ENCODE data around the gene FRMD3. TPM values are rescaled to one million over a fixed set of nuclear protein-coding genes. Genes with fewer than 3 reads are reported as not detected.

FRMD3 gene
- total and polyA plus RNA-seq, 10 donors, result 0.82 to 45.8 (median 18.9) TPM

DNA sequence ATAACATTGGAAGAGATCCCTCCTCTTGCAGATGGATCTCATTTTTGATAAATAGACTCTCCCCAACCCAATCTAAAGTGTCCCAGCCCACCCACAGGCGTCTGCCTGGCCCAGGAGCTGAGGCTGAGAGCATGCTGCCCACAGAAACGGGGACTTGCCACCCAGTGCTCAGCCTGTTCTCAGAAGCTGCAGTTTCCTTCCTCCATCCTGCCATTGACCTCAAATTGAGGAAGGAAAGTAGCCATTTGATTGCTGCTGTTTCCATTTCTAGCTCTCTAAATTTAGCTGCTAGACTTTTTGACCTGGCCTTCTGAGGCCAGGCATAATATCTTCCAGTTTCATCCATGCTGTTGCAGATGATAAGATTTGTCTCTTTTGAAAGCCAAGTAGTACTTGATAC, 31.1 kb upstream of the FRMD3 start:
- peaks cover 0 to 31% (median 20%) of the 10 kb centered on the region in 6 donors for H3K4me1 ChIP-seq
- intact Hi-C loops (cut with DNase I; ENCODE audit: low total_unique reads), result no loop called here
- WGBS, 5 donors, result 0 to 12% (median 0%) methylated on average over 2 of the region's 2 CpGs

DNA sequence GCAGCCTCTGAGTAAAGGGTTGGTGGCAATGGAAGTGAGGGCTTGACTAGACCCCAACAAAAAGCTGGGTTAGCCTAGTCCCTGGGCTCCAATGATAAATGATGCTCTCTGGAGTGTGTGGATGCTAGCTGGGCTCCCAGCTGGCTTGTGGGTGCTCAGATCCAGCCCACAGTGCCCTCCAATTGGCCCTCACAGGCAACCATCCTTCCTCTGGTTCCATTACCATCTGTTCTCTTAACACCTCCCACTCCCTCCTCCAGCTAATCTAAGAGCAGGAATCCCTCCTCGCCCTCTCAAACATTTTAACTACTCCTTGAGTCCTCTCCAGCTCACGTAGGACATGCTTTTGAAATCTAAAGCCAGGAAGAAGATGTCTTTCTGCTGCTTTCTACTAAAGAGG, 25.2 kb upstream of the FRMD3 start:
- no peak for DNase-seq
- H3K4me3 ChIP-seq, result no peak overlapping the region
- H3K36me3 ChIP-seq, result no peaks in the 10 kb centered on the region
- intact Hi-C loops (cut with DNase I; ENCODE audit: low total_unique reads), result no loop called here
- 74 to 91% (median 82%) methylated on average over 2 of the region's 2 CpGs for WGBS, 5 donors
- no peaks in the 10 kb centered on the region for H3K27me3 ChIP-seq (replicated peaks in 1 of 7)
- H3K27ac ChIP-seq, result no peak overlapping the region
- TF ChIP-seq POLR2AphosphoS5 (IDR thresholded peaks at IDR 0.05) (no peak), POLR2A (IDR thresholded peaks at IDR 0.05) (no peak)
- TF ChIP-seq, protein P1, sequence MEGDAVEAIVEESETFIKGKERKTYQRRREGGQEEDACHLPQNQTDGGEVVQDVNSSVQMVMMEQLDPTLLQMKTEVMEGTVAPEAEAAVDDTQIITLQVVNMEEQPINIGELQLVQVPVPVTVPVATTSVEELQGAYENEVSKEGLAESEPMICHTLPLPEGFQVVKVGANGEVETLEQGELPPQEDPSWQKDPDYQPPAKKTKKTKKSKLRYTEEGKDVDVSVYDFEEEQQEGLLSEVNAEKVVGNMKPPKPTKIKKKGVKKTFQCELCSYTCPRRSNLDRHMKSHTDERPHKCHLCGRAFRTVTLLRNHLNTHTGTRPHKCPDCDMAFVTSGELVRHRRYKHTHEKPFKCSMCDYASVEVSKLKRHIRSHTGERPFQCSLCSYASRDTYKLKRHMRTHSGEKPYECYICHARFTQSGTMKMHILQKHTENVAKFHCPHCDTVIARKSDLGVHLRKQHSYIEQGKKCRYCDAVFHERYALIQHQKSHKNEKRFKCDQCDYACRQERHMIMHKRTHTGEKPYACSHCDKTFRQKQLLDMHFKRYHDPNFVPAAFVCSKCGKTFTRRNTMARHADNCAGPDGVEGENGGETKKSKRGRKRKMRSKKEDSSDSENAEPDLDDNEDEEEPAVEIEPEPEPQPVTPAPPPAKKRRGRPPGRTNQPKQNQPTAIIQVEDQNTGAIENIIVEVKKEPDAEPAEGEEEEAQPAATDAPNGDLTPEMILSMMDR (IDR thresholded peaks at IDR 0.05 in 8 of 11, conservative IDR thresholded peaks at IDR 0.05 in 3 of 11), result no peak
- peaks cover 0 to 9% (median 4%) of the 10 kb centered on the region in 8 donors for H3K9me3 ChIP-seq
- no peaks in the 10 kb centered on the region for H3K4me1 ChIP-seq

More for the DNA sequence above, 31.1 kb upstream of the FRMD3 start:
- DNase-seq, result no peak
- Histone ChIP-seq H3K27ac (peak overlapping the region in 4 of 8 donors; percentile 19 to 62 (median 42)), H3K9me3 (peaks cover 0 to 9% (median 4%) of the 10 kb centered on the region in 8 donors), H3K36me3 (no peaks in the 10 kb centered on the region), H3K4me3 (no peak overlapping the region), H3K27me3 (replicated peaks in 1 of 7) (no peaks in the 10 kb centered on the region)
- TF ChIP-seq POLR2A (IDR thresholded peaks at IDR 0.05) (no peak), POLR2AphosphoS5 (IDR thresholded peaks at IDR 0.05) (peak in 2 of 3 donors; percentile 60 to 63)
- TF ChIP-seq, protein P1 (IDR thresholded peaks at IDR 0.05 in 8 of 11, conservative IDR thresholded peaks at IDR 0.05 in 3 of 11), result no peak

DNA sequence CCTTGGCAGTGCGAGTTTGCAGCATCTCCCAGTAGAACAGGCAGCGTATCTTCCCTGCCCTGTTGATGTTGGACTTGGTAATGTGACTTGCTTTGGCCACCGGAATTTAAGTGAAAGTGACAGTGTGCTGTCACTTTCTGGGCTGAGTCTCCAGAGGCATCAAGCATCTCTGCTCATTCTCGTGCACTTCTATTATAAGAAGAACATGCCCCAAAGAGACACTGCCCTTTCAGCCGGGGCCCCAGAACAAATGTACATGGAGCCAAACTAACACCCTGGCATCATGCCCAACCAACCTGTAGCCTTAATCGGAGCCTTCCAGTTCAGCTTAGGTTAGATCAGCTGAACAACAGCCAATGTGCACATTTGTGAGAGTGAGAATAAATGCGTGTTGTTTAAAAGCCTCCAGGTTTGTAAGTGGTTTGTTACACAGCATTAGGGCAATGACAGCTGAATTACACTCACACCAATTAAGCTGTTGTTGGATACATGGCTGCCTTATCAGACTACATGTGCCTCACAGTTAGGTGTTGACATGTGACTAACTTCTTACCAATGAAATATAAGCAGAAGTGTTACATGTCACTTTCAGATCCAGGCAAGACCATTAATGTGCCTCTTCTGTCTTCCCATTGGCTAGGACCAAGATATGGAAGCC, 22.1 kb upstream of the FRMD3 start:
- Histone ChIP-seq H3K4me1 (no peaks in the 10 kb centered on the region), H3K4me3 (no peak overlapping the region), H3K9me3 (no peaks in the 10 kb centered on the region), H3K27ac (no peak overlapping the region), H3K36me3 (no peaks in the 10 kb centered on the region), H3K27me3 (replicated peaks in 1 of 7) (no peaks in the 10 kb centered on the region)
- 93 to 95% (median 94%) methylated on average over 7 of the region's 7 CpGs for WGBS, 5 donors
- no peak for DNase-seq
- intact Hi-C loops (cut with DNase I; ENCODE audit: low total_unique reads), result no loop called here
- TF ChIP-seq POLR2A (IDR thresholded peaks at IDR 0.05) (no peak), POLR2AphosphoS5 (IDR thresholded peaks at IDR 0.05) (no peak)
- TF ChIP-seq, protein P1 (IDR thresholded peaks at IDR 0.05 in 8 of 11, conservative IDR thresholded peaks at IDR 0.05 in 3 of 11), result no peak

DNA sequence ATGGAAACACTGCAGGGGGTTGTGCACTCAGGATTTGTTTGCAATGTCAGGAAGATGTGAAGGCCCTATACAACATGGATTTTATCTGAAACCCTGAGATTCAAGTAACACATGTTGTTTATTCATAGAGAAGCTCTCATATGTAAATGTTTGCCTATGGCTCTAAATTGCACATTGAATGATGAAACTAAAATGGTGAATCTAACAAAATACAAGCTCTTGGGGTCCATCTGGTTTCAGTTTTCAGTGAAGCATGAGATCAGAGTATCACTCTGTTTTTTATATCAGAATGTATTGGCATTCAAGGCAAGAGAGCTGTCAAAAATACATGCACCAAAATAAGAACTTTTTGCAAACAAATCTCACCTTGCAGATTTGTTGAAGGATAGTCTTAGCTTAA, 19.6 kb upstream of the FRMD3 start:
- no peak for TF ChIP-seq POLR2AphosphoS5 (IDR thresholded peaks at IDR 0.05)
- Histone ChIP-seq H3K27ac (no peak overlapping the region), H3K4me3 (no peak overlapping the region), H3K4me1 (no peaks in the 10 kb centered on the region), H3K9me3 (peaks cover 0 to 17% (median 4%) of the 10 kb centered on the region in 8 donors), H3K36me3 (no peaks in the 10 kb centered on the region), H3K27me3 (replicated peaks in 1 of 7) (no peaks in the 10 kb centered on the region)
- intact Hi-C loops (cut with DNase I; ENCODE audit: low total_unique reads), result no loop called here
- DNase-seq, result no peak
